ENCODE data around the gene EIF3F. TPM values are rescaled to one million over a fixed set of nuclear protein-coding genes. Genes with fewer than 3 reads are reported as not detected.

EIF3F gene
- total and polyA plus RNA-seq, 2 experiments from 2014 or later: 193 to 359 TPM

DNA sequence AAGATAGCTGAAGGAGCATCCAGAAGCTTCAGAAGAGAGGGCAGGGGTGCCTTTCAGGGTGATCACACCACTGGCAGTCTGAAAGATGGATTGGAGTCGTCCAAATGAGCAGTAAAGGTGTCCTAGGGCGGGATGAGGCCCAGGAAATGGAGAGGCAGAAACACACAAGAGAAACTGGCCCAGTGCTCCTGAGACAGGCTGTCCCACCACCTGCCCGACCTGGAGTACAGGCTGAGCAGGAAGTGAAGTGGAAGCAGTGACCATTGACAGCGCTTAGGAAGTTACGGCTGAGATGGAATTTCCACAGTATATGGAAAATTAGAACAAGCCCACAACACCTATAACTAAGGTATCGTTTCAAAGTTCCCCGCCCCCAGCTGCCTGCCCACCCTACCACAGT is 16.1 kb downstream of the EIF3F start:
- Histone ChIP-seq H2AFZ (no peak overlapping the region), H4K20me1 (ENCODE audit: insufficient read depth) (no peaks in the 10 kb centered on the region), H3K79me2 (ENCODE audit: insufficient read depth) (no peaks in the 10 kb centered on the region), H3K9me3 (ENCODE audit: low read depth) (no peaks in the 10 kb centered on the region), H3K27me3 (replicated peaks; ENCODE audit: insufficient read depth) (no peaks in the 10 kb centered on the region), H3K4me2 (ENCODE audit: unreplicated experiment) (no peak overlapping the region), H3K36me3 (ENCODE audit: low read depth) (peaks cover 16% of the 10 kb centered on the region), H3K4me1 (ENCODE audit: insufficient read depth) (no peaks in the 10 kb centered on the region), H3K9me2 (ENCODE audit: insufficient read depth) (no peaks in the 10 kb centered on the region), H3K27ac (no peak overlapping the region), H3K4me3 (no peak overlapping the region), H3F3A (ENCODE audit: insufficient read depth) (peaks cover 37% of the 10 kb centered on the region), H3K9ac (no peak overlapping the region)
- DNase-seq: no peak
- WGBS, 2 experiments (ENCODE audit: low coverage in 1 of 2, low lambda C conversion rate in 2 of 2, missing lambda C conversion rate in 2 of 2): 60 to 63% methylated on average over 7 of the region's 7 CpGs
- in situ Hi-C loops (cut with MboI): loop anchor here (25.0 kb wide), 1 partner anchor 559 kb away; no protein-coding TSS in a partner anchor
- no peak for TF ChIP-seq EZH2phosphoT487 (IDR thresholded peaks at IDR 0.05; ENCODE audit: insufficient read depth, low read depth)
- TF ChIP-seq EZH2 (IDR thresholded peaks at IDR 0.05; ENCODE audit: insufficient read depth, poor library complexity, severe bottlenecking): no peak

DNA sequence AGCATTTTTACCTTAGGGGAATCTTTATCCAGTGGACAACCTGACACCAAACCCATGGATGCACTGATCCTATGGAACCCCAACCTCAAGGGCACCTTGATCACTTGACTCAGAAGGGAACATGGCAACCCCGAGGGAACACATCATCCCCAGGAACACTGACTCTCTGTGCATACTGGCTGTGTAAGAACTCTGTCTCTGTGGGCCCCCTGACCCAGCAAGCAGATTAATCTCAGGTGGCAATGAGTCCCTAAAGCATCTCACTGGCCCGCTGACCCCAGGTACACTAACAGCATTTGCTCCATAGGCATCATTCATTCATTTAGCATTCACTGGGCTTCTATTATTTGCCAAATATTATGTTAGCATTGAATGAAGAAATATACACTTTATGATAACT is 16.9 kb downstream of the EIF3F start:
- TF ChIP-seq EZH2 (IDR thresholded peaks at IDR 0.05; ENCODE audit: insufficient read depth, poor library complexity, severe bottlenecking) (no peak), EZH2phosphoT487 (IDR thresholded peaks at IDR 0.05; ENCODE audit: insufficient read depth, low read depth) (no peak)
- no peaks in the 10 kb centered on the region for H3K27me3 ChIP-seq (replicated peaks; ENCODE audit: insufficient read depth)
- no peaks in the 10 kb centered on the region for H3K79me2 ChIP-seq (ENCODE audit: insufficient read depth)
- H3F3A ChIP-seq (ENCODE audit: insufficient read depth): peaks cover 31% of the 10 kb centered on the region
- H3K9me3 ChIP-seq (ENCODE audit: low read depth): no peaks in the 10 kb centered on the region
- H3K4me3 ChIP-seq: no peak overlapping the region
- H2AFZ ChIP-seq: no peak overlapping the region
- no peaks in the 10 kb centered on the region for H3K4me1 ChIP-seq (ENCODE audit: insufficient read depth)
- H3K9me2 ChIP-seq (ENCODE audit: insufficient read depth): no peaks in the 10 kb centered on the region
- DNase-seq: no peak
- in situ Hi-C loops (cut with MboI): loop anchor here (25.0 kb wide), 1 partner anchor 558 kb away; no protein-coding TSS in a partner anchor
- peaks cover 8% of the 10 kb centered on the region; the same call in 1 of the 2 replicates for H3K36me3 ChIP-seq (ENCODE audit: low read depth)
- WGBS, 2 experiments (ENCODE audit: low coverage in 1 of 2, low lambda C conversion rate in 2 of 2, missing lambda C conversion rate in 2 of 2): 84 to 91% methylated on average over 2 of the region's 2 CpGs
- no peak overlapping the region for H3K4me2 ChIP-seq (ENCODE audit: unreplicated experiment)
- no peak overlapping the region for H3K27ac ChIP-seq
- no peak overlapping the region for H3K9ac ChIP-seq
- no peaks in the 10 kb centered on the region for H4K20me1 ChIP-seq (ENCODE audit: insufficient read depth)

DNA sequence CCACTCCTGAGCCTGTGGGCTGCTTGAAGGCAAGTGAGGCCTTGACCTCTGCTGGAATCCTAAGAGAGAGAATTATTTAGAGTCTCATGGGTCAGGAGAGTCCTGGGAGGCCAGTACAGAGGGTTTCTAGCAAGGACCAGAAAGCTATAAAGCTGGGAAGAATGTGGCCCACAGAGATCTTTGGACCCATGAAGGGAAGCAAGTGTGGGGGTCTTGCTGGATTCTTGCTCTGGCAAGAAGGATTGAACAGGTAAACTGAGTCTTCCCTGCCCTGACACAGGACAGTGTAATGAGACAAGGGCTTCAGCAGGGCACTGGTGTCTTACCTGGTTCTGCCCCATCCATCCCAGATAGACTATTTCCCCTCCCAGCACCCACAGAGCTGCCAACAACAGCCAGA is 18.4 kb downstream of the EIF3F start:
- H2AFZ ChIP-seq: no peak overlapping the region
- no peaks in the 10 kb centered on the region for H3K79me2 ChIP-seq (ENCODE audit: insufficient read depth)
- TF ChIP-seq EZH2phosphoT487 (IDR thresholded peaks at IDR 0.05; ENCODE audit: insufficient read depth, low read depth) (no peak), EZH2 (IDR thresholded peaks at IDR 0.05; ENCODE audit: insufficient read depth, poor library complexity, severe bottlenecking) (no peak)
- no peak overlapping the region for H3K4me3 ChIP-seq
- H3K27ac ChIP-seq: no peak overlapping the region
- no peaks in the 10 kb centered on the region for H3K27me3 ChIP-seq (replicated peaks; ENCODE audit: insufficient read depth)
- no peaks in the 10 kb centered on the region for H3K4me1 ChIP-seq (ENCODE audit: insufficient read depth)
- no peak overlapping the region for H3K4me2 ChIP-seq (ENCODE audit: unreplicated experiment)
- in situ Hi-C loops (cut with MboI): loop anchor here (5.0 to 25.0 kb wide), 2 partner anchors 92 to 557 kb away; no protein-coding TSS in a partner anchor
- no peaks in the 10 kb centered on the region for H3K9me3 ChIP-seq (ENCODE audit: low read depth)
- no peak overlapping the region for H3K9ac ChIP-seq
- no peaks in the 10 kb centered on the region for H3K36me3 ChIP-seq (ENCODE audit: low read depth)
- DNase-seq: no peak
- H3K9me2 ChIP-seq (ENCODE audit: insufficient read depth): no peaks in the 10 kb centered on the region
- H3F3A ChIP-seq (ENCODE audit: insufficient read depth): peaks cover 16% of the 10 kb centered on the region
- H4K20me1 ChIP-seq (ENCODE audit: insufficient read depth): no peaks in the 10 kb centered on the region

DNA sequence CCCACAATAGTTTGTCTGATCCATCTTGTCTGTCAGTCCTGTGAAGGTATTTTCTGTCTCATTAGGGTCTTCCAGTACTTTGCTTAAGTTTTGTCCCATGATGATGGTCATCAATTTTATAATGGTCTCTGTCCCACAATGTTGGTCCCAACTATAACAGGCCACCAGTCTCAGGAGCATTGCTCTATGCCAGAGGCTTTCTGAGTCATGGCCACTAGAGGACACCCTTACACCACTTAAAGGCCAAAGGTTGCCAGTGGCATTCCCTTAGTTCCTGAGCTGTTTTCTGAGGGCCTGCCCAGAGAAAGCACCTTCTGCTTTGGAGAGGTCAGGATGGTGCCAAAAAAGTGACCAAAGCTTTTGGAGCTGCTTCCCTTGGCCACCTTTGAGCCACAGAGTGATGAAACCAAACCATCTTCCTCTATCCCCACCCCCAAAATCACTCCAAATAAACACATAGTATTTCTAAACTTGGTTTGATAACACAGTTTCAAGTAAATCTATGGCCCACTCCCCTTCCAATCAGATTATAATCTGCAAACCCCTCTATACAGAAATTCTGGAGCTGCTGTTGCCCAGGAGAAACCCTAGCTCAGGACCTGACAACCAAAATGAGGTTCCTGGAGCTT is 19.3 kb downstream of the EIF3F start:
- no peak overlapping the region for H3K4me2 ChIP-seq (ENCODE audit: unreplicated experiment)
- no peak overlapping the region for H2AFZ ChIP-seq
- peaks cover 14% of the 10 kb centered on the region for H3F3A ChIP-seq (ENCODE audit: insufficient read depth)
- H3K79me2 ChIP-seq (ENCODE audit: insufficient read depth): no peaks in the 10 kb centered on the region
- H3K4me1 ChIP-seq (ENCODE audit: insufficient read depth): peaks cover 5% of the 10 kb centered on the region
- H3K9me3 ChIP-seq (ENCODE audit: low read depth): no peaks in the 10 kb centered on the region
- H3K9me2 ChIP-seq (ENCODE audit: insufficient read depth): no peaks in the 10 kb centered on the region
- H3K4me3 ChIP-seq: no peak overlapping the region
- TF ChIP-seq EZH2 (IDR thresholded peaks at IDR 0.05; ENCODE audit: insufficient read depth, poor library complexity, severe bottlenecking) (no peak), EZH2phosphoT487 (IDR thresholded peaks at IDR 0.05; ENCODE audit: insufficient read depth, low read depth) (no peak)
- in situ Hi-C loops (cut with MboI): loop anchor here (5.0 to 25.0 kb wide), 2 partner anchors 91 to 556 kb away; no protein-coding TSS in a partner anchor
- peak; percentile 84 for DNase-seq
- H4K20me1 ChIP-seq (ENCODE audit: insufficient read depth): no peaks in the 10 kb centered on the region
- H3K36me3 ChIP-seq (ENCODE audit: low read depth): no peaks in the 10 kb centered on the region
- H3K27me3 ChIP-seq (replicated peaks; ENCODE audit: insufficient read depth): no peaks in the 10 kb centered on the region
- no peak overlapping the region for H3K9ac ChIP-seq
- no peak overlapping the region for H3K27ac ChIP-seq

Data from GM23248 (cell line).